Epithelial cell of proximal tubule (primary cell): Measurements from ENCODE around the gene FREM1. TPM values are rescaled to one million over a fixed set of nuclear protein-coding genes. Genes with fewer than 3 reads are reported as not detected.

Experiments used
- DNase-seq: peaks from one replicate; pipeline ENCODE4 v3.0.0-alpha.2; 2011; ENCODE audit warnings: low read depth
- H3K4me3 ChIP-seq: 2 replicates; pipeline ENCODE4 v1.5.1; 2011; ENCODE audit warnings: low read depth, mild to moderate bottlenecking, low read length
- total RNA-seq: library from RNA; depleted of rRNA; stranded (reverse); fragments of >200 nt; gene quantifications from 2 replicates; pipeline ENCODE4 v1.2.3, GENCODE V29; 2015
- TF ChIP-seq, protein P1 (sequence below): conservative IDR thresholded peaks from 2 replicates; pipeline ENCODE4 v1.5.1; 2012; ENCODE audit warnings: low read depth, mild to moderate bottlenecking, low read length

Gene FREM1
- total RNA-seq, 1 donor from 2014 or later, result 0.17 TPM

DNA sequence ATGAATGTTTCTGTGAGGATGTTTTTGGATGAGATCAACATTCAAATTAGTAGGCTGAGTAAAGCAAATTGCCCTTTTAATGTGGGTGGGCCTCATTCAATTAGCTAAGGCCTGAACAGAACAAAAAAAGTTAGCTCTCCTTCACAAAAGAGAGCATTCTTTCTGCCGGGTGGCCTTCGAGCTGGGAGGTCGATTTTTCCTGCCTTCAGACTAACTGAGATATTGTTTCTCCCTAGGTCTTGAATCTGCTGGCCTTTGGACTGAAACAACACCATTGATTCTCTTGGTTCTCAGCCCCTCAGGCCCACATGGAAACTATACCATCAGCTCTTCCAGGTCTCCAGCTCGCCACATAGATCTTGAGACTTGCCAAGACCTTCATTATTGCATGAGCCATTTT is 29.1 kb upstream of the FREM1 start:
- no peak overlapping the region for H3K4me3 ChIP-seq
- TF ChIP-seq, protein P1, sequence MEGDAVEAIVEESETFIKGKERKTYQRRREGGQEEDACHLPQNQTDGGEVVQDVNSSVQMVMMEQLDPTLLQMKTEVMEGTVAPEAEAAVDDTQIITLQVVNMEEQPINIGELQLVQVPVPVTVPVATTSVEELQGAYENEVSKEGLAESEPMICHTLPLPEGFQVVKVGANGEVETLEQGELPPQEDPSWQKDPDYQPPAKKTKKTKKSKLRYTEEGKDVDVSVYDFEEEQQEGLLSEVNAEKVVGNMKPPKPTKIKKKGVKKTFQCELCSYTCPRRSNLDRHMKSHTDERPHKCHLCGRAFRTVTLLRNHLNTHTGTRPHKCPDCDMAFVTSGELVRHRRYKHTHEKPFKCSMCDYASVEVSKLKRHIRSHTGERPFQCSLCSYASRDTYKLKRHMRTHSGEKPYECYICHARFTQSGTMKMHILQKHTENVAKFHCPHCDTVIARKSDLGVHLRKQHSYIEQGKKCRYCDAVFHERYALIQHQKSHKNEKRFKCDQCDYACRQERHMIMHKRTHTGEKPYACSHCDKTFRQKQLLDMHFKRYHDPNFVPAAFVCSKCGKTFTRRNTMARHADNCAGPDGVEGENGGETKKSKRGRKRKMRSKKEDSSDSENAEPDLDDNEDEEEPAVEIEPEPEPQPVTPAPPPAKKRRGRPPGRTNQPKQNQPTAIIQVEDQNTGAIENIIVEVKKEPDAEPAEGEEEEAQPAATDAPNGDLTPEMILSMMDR, result no peak
- no peak for DNase-seq

DNA sequence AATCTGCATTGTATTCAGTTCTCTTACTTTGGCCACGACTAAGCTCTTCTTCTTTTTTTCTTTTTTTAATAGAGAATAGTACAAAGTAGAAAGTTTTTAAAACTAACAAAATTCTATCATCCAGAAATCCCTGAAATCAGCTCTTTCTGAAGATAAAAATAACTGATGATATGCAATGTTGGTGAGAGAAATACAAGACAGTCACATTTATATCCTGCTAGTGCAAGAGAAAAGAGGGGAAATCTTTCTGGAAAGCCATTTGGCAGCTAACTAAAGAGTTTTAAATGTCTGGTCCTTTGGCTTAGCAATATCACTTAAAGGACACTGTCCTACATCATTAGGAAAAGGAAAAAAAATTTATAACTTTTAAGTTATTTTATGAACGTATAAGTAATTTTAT is 27.0 kb upstream of the FREM1 start:
- no peak for DNase-seq
- TF ChIP-seq, protein P1, result no peak
- H3K4me3 ChIP-seq, result no peak overlapping the region

DNA sequence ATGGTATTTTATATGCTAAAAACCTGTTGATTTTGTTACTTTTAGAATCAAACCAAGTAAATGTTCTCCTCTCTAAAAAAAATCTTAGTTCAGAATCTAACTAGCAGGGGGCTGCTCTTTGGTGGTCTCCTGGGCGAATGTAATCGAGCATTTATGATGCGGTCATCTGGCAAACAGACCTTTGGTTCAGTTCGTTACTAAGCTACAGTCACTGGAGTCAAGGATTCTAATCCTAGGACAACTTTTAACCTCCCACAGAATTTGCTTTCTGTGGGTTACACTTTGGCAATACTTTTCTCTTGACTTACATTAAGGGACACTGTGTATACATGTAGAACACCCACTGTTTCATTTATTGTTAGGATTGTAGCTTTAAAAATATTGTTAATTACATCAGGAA is 26.3 kb upstream of the FREM1 start:
- no peak for DNase-seq
- TF ChIP-seq, protein P1, result no peak

DNA sequence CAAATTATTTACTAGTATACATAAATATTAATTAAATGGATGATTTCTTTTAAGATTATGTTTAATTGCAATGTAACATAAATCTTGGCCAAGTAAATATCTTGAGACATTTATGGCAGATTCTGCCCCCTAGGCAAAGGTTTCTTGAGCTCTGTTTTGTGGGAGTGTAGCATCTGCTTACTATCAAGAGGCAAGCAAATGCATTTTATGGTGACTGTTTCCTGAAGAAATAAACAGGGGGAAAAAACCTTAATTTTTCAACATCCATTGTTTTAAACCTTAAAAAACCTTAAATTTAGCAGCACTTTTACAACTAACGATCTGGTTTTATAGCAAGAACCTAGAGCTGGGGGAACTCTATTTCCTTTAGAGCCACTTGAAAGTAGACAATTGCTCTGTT is 25.7 kb upstream of the FREM1 start:
- TF ChIP-seq, protein P1, result no peak
- no peak for DNase-seq
- no peak overlapping the region for H3K4me3 ChIP-seq

More for the DNA sequence above, 26.3 kb upstream of the FREM1 start:
- no peak overlapping the region for H3K4me3 ChIP-seq

DNA sequence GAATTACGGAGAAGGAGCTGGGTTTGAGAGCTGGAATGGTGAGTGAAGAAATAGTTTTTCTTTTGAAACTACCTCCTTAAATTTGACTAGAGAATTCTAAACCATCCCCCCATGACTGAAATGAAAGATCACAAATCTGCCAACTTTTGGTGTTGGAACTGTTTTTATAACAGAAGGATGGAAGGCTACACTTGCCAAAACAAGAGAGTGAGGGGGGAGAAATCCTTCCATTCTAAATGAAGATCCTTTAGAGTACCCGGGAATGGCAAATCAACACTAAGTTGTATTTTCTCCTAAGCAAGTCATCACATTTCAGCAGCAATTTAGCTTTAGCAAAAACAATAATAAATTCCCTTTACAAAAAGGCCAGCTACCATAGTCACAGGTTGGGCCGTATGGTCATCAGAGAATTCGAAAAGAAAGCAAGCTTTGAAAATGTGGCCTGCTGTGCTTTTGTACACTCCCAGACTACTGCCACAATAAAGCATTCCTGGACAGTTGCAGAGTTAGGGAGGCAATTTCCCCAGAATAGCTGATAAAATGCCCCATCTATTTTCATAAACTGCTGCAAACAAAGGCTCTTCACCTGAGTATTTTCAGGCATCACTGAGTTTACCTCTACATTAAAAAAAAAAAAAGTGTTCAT is 25.0 kb upstream of the FREM1 start:
- no peak overlapping the region for H3K4me3 ChIP-seq
- TF ChIP-seq, protein P1, result no peak
- no peak for DNase-seq

DNA sequence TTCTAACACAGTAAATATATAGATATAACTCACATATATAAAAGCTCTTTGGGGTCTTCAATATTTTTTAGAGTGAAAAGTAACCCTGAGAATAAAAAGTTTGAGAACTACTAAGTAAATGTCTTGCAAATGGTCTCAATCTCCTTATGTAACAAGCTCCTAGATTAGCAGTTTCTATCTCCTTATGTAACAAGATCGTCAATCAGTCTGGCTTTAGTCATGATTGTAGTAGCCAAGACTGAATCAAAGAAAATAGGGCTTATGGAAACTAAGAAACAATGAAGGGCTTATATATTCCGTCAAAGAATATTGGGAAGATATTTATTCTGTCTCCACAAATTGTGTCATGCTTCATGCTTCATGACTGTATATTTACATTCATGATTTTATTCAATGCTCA is 22.4 kb upstream of the FREM1 start:
- TF ChIP-seq, protein P1, result no peak
- DNase-seq, result no peak
- no peak overlapping the region for H3K4me3 ChIP-seq

DNA sequence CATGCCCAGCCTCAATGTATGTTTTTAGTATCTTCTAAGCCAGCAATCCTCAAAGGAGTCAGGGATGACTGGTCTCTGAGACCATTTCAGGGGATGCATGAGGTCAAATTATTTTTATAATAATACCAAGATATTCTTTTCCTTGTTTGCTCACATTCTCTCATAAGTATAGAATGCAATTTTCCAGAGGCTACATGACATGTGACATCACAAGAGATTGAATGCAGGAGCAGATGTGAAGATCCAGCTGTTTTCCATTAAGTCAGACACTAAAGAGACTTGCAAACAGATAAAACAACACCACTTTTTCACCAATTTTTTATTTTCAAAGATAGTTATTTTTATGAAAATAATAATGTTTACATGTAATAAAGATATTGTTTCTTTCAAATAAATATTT is 22.0 kb upstream of the FREM1 start:
- TF ChIP-seq, protein P1, result no peak
- DNase-seq, result no peak
- H3K4me3 ChIP-seq, result no peak overlapping the region
